Transverse colon (tissue), 4 donors: ENCODE measurements around the gene PACS1. TPM values are rescaled to one million over a fixed set of nuclear protein-coding genes. Genes with fewer than 3 reads are reported as not detected.

Source experiments
- DNase-seq: peaks from one replicate; pipeline ENCODE4 v3.0.0-alpha.2; 2019
- H3K27ac ChIP-seq, 4 donors: fragments of 200-600 bp; sonication (generic); 2 replicates each; pipeline ENCODE4 v1.5.1; 2016 to 2018; ENCODE audit warnings: inconsistent platforms in 4 of 4
- H3K27me3 ChIP-seq: fragments of 200-600 bp; sonication (generic); 2 replicates; pipeline ENCODE4 v1.5.1; 2017; ENCODE audit warnings: inconsistent platforms
- H3K36me3 ChIP-seq, 4 donors: fragments of 200-600 bp; sonication (generic); 2 replicates each; pipeline ENCODE4 v1.5.1; 2017 to 2019; ENCODE audit warnings: inconsistent platforms in 4 of 4
- H3K4me1 ChIP-seq, 4 donors: fragments of 200-600 bp; sonication (generic); 2 replicates each; pipeline ENCODE4 v1.5.1; 2017 to 2020; ENCODE audit warnings: inconsistent platforms in 4 of 4
- H3K4me3 ChIP-seq, 4 donors: fragments of 200-600 bp; sonication (generic); 1 replicate in 1 of 4; 2 replicates in 3 of 4; pipeline versions ENCODE4 v1.5.1 to v1.6.1; 2017 to 2019; ENCODE audit warnings: inconsistent platforms in 4 of 4
- H3K9me3 ChIP-seq, 2 donors: fragments of 200-600 bp; sonication (generic); 2 replicates each; pipeline ENCODE4 v1.5.1; 2017 to 2019; ENCODE audit warnings: inconsistent platforms in 2 of 2
- CTCF ChIP-seq, 5 experiments: fragments of 200-600 bp in 3 of 5; fragments of 450-650 bp in 2 of 5; sonication (generic) in 3 of 5; IDR thresholded peaks; 1 replicate in 2 of 5; 2 replicates in 3 of 5; pipeline ENCODE4 v1.5.1; 2016 to 2017; ENCODE audit warnings: antibody characterized with exemption in 5 of 5, inconsistent platforms in 3 of 5, mild to moderate bottlenecking in 2 of 5, moderate library complexity in 1 of 5
- EP300 ChIP-seq: sonication (generic); formaldehyde crosslinking; IDR thresholded peaks from one replicate; pipeline ENCODE4 v1.6.1; 2017; ENCODE audit warnings: antibody characterized with exemption, low read depth
- POLR2A ChIP-seq: fragments of 450-650 bp; IDR thresholded peaks from one replicate; pipeline ENCODE4 v1.6.1; 2016; ENCODE audit warnings: antibody characterized with exemption, mild to moderate bottlenecking, moderate library complexity
- POLR2AphosphoS5 ChIP-seq, 3 donors: sonication (generic); formaldehyde crosslinking; IDR thresholded peaks; one replicate each; pipeline ENCODE4 v1.6.1; 2016; ENCODE audit warnings: antibody characterized with exemption in 3 of 3
- WGBS, 2 donors: methylation state at CpG; one replicate each; pipeline ENCODE4 v1.1.5; 2018; ENCODE audit warnings: low coverage in 1 of 2; 5-methylcytosine and 5-hydroxymethylcytosine counted together
- in situ Hi-C, 4 donors: fragments of 200-750 bp; cut with MboI; loops; one replicate each; pipeline versions ENCODE4 v1.15.0 to v1.15.1; 2017; ENCODE audit warnings: low sequenced_read_pairs in 3 of 4, low pct_ligation_motif_present in 1 of 4, low pct_unique_long_range_greater_than_20kb in 1 of 4
- intact Hi-C: fragments of 100-400 bp; cut with DNase I; formaldehyde crosslinking; loops from one replicate; pipeline ENCODE4 v1.15.1; 2023; ENCODE audit warnings: low total_unique reads
- total RNA-seq, 4 donors: library from RNA; depleted of rRNA; stranded (reverse); fragments of >200 nt; gene quantifications; one replicate each; pipeline ENCODE4 v1.1.0, GENCODE V29; 2016

The PACS1 gene
- total RNA-seq, 4 donors from 2014 or later = 9.8 to 52.0 (median 27.2) TPM

DNA sequence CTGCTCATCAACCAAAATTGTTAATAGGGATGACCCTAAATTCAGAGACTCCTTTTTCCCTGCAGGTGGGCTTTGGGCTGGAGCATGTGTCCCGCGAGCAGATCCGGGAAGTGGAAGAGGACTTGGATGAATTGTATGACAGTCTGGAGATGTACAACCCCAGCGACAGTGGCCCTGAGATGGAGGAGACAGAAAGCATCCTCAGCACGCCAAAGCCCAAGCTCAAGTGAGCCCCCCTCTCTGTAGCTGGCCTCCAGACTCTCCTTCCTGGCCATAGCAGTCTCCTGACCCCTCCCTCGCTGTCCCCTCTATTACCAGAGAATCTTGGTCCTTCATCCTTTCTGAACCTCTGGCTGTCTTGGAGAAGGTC lies 150.5 kb downstream of the PACS1 start:
- Histone ChIP-seq H3K36me3 (peaks cover 0 to 6% (median 0%) of the 10 kb centered on the region in 4 donors), H3K9me3 (no peaks in the 10 kb centered on the region), H3K27me3 (no peaks in the 10 kb centered on the region), H3K4me1 (no peaks in the 10 kb centered on the region), H3K4me3 (no peak overlapping the region), H3K27ac (no peak overlapping the region)
- intact Hi-C loops = loop anchor here (10.0 kb wide), 1 partner anchor 64 kb away; the partner anchor contains the start of gene YIF1A
- 93% methylated on average over 2 to 6 of the region's 6 CpGs for WGBS, 2 donors
- DNase-seq = no peak
- TF ChIP-seq CTCF (IDR thresholded peaks at IDR 0.05) = no peak
- no peak for TF ChIP-seq POLR2AphosphoS5 (IDR thresholded peaks at IDR 0.05)
- no peak for TF ChIP-seq EP300
- no peak for TF ChIP-seq POLR2A
- in situ Hi-C loops = loop anchor here in 1 of 4 donors (10.0 kb wide), 1 partner anchor 64 kb away; the partner anchor contains the start of gene YIF1A

- Histone ChIP-seq H3K4me3 (no peak overlapping the region), H3K27ac (no peak overlapping the region), H3K27me3 (no peaks in the 10 kb centered on the region), H3K9me3 (no peaks in the 10 kb centered on the region), H3K36me3 (peaks cover 0 to 4% (median 0%) of the 10 kb centered on the region in 4 donors), H3K4me1 (no peaks in the 10 kb centered on the region)
- in situ Hi-C loops = loop anchor here in 1 of 4 donors (10.0 kb wide), 1 partner anchor 64 kb away; the partner anchor contains the start of gene YIF1A
- WGBS, 2 donors = 95 to 98% methylated on average over 8 to 13 of the region's 13 CpGs
- intact Hi-C loops = loop anchor here (10.0 kb wide), 1 partner anchor 64 kb away; the partner anchor contains the start of gene YIF1A
- TF ChIP-seq EP300 (no peak), POLR2AphosphoS5 (IDR thresholded peaks at IDR 0.05) (no peak), CTCF (IDR thresholded peaks at IDR 0.05) (no peak), POLR2A (no peak)
- no peak for DNase-seq
Measured at GRCh38 chr11:66221012-66221411, 150.9 kb downstream of the PACS1 start.

- H3K27me3 ChIP-seq = no peaks in the 10 kb centered on the region
- no peaks in the 10 kb centered on the region for H3K36me3 ChIP-seq
- no peak for TF ChIP-seq POLR2A
- no peak for TF ChIP-seq CTCF (IDR thresholded peaks at IDR 0.05)
- TF ChIP-seq POLR2AphosphoS5 (IDR thresholded peaks at IDR 0.05) = no peak
- TF ChIP-seq EP300 = no peak
- H3K9me3 ChIP-seq = no peaks in the 10 kb centered on the region
- H3K4me3 ChIP-seq = no peak overlapping the region
- 50 to 69% methylated on average over 1 to 8 of the region's 9 CpGs for WGBS, 2 donors
- H3K4me1 ChIP-seq = no peaks in the 10 kb centered on the region
- intact Hi-C loops = loop anchor here (2.0 to 10.0 kb wide), 2 partner anchors 37 to 63 kb away; partner anchors contain the start of gene YIF1A
- in situ Hi-C loops = loop anchor here in 1 of 4 donors (10.0 kb wide), 1 partner anchor 63 kb away; the partner anchor contains the start of gene YIF1A
- no peak for DNase-seq
- peak overlapping the region in 3 of 4 donors; percentile 43 to 51 (median 51) for H3K27ac ChIP-seq
Measured at GRCh38 chr11:66221726-66222236, 151.7 kb downstream of the PACS1 start.

- H3K27me3 ChIP-seq = no peaks in the 10 kb centered on the region
Measured at GRCh38 chr11:66222358-66223149, 152.5 kb downstream of the PACS1 start.

More at GRCh38 chr11:66222358-66223149, 152.5 kb downstream of the PACS1 start:
- no peaks in the 10 kb centered on the region for H3K36me3 ChIP-seq
- WGBS, 2 donors = 25 to 92% methylated on average over 2 to 21 of the region's 21 CpGs
- H3K4me3 ChIP-seq = no peak overlapping the region
- TF ChIP-seq CTCF (IDR thresholded peaks at IDR 0.05) = peak; percentile 99 to 100 (median 99)
- no peak for TF ChIP-seq POLR2A
- TF ChIP-seq POLR2AphosphoS5 (IDR thresholded peaks at IDR 0.05) = no peak
- no peak for TF ChIP-seq EP300
- H3K4me1 ChIP-seq = no peaks in the 10 kb centered on the region
- in situ Hi-C loops (loop anchor here in 1 of 4 donors (10.0 kb wide), 1 partner anchor 62 kb away; the partner anchor contains the start of gene YIF1A), intact Hi-C loops (loop anchor here (2.0 to 10.0 kb wide), 2 partner anchors 36 to 62 kb away; partner anchors contain the start of gene YIF1A)
- peak overlapping the region in 3 of 4 donors; percentile 43 to 51 (median 51) for H3K27ac ChIP-seq
- DNase-seq = peak; percentile 93
- no peaks in the 10 kb centered on the region for H3K9me3 ChIP-seq
